ENCODE measurements around the gene STPG1. TPM values are rescaled to one million over a fixed set of nuclear protein-coding genes. Genes with fewer than 3 reads are reported as not detected.

Gene STPG1
- total and polyA plus RNA-seq, 7 donors: 0.89 to 4.2 (median 1.4) TPM

GRCh38 chr1:24325587-24326449 lies 87.8 kb downstream of the STPG1 start:
- Histone ChIP-seq H3K9me3 (no peaks in the 10 kb centered on the region), H3K4me1 (peaks cover 7% of the 10 kb centered on the region), H3K27me3 (ENCODE audit: insufficient read depth in 3 of 3, low read length in 2 of 3) (peaks cover 0 to 21% (median 0%) of the 10 kb centered on the region in 3 donors), H3K4me3 (no peak overlapping the region), H3K27ac (no peak overlapping the region), H3K36me3 (ENCODE audit: insufficient read depth in 1 of 2, low read depth in 1 of 2) (no peaks in the 10 kb centered on the region)
- 64 to 77% (median 71%) methylated on average over 7 of the region's 7 CpGs for WGBS, 3 donors
- DNase-seq (no peak), ATAC-seq (no peak)
- no peak for TF ChIP-seq CTCF (IDR thresholded peaks at IDR 0.05)
- intact Hi-C loops (cut with DNase I): no loop called here

GRCh38 chr1:24324903-24325302 lies 88.7 kb downstream of the STPG1 start:
- no peaks in the 10 kb centered on the region for H3K36me3 ChIP-seq (ENCODE audit: insufficient read depth in 1 of 2, low read depth in 1 of 2)
- DNase-seq (no peak), ATAC-seq (no peak)
- H3K4me3 ChIP-seq: no peak overlapping the region
- no peak overlapping the region for H3K27ac ChIP-seq
- peaks cover 0 to 28% (median 0%) of the 10 kb centered on the region in 3 donors for H3K27me3 ChIP-seq (ENCODE audit: insufficient read depth in 3 of 3, low read length in 2 of 3)
- H3K9me3 ChIP-seq: no peaks in the 10 kb centered on the region
- 71 to 77% (median 73%) methylated on average over 6 of the region's 6 CpGs for WGBS, 3 donors
- intact Hi-C loops (cut with DNase I): loop anchor here in 1 of 2 donors (5.0 kb wide), 1 partner anchor 62 kb away; no protein-coding TSS in a partner anchor
- TF ChIP-seq CTCF (IDR thresholded peaks at IDR 0.05): no peak
- H3K4me1 ChIP-seq: peaks cover 7% of the 10 kb centered on the region

GRCh38 chr1:24323281-24323680 lies 90.3 kb downstream of the STPG1 start:
- 95 to 100% (median 100%) methylated on average over 2 of the region's 2 CpGs for WGBS, 3 donors
- intact Hi-C loops (cut with DNase I): loop anchor here in 1 of 2 donors (5.0 kb wide), 1 partner anchor 64 kb away; no protein-coding TSS in a partner anchor
- Histone ChIP-seq H3K9me3 (no peaks in the 10 kb centered on the region), H3K27me3 (ENCODE audit: insufficient read depth in 3 of 3, low read length in 2 of 3) (peaks cover 0 to 39% (median 1%) of the 10 kb centered on the region in 3 donors), H3K4me1 (peaks cover 7% of the 10 kb centered on the region), H3K27ac (no peak overlapping the region), H3K4me3 (no peak overlapping the region), H3K36me3 (ENCODE audit: insufficient read depth in 1 of 2, low read depth in 1 of 2) (no peaks in the 10 kb centered on the region)
- no peak for ATAC-seq
- no peak for DNase-seq
- TF ChIP-seq CTCF (IDR thresholded peaks at IDR 0.05): no peak

GRCh38 chr1:24322470-24323177 lies 91.0 kb downstream of the STPG1 start:
- no peak for DNase-seq

More at GRCh38 chr1:24322470-24323177, 91.0 kb downstream of the STPG1 start:
- H3K36me3 ChIP-seq (ENCODE audit: insufficient read depth in 1 of 2, low read depth in 1 of 2): no peaks in the 10 kb centered on the region
- TF ChIP-seq CTCF (IDR thresholded peaks at IDR 0.05): no peak
- WGBS, 3 donors: 22 to 35% (median 26%) methylated on average over 33 of the region's 33 CpGs
- peaks cover 7% of the 10 kb centered on the region for H3K4me1 ChIP-seq
- peak in 1 of 4 donors; percentile 65 for ATAC-seq
- no peaks in the 10 kb centered on the region for H3K9me3 ChIP-seq
- peaks cover 1 to 41% (median 3%) of the 10 kb centered on the region in 3 donors for H3K27me3 ChIP-seq (ENCODE audit: insufficient read depth in 3 of 3, low read length in 2 of 3)
- H3K27ac ChIP-seq: peak overlapping the region; percentile 80
- H3K4me3 ChIP-seq: peak overlapping the region; percentile 73
- intact Hi-C loops (cut with DNase I): loop anchor here in 1 of 2 donors (5.0 kb wide), 1 partner anchor 65 kb away; no protein-coding TSS in a partner anchor

Data from psoas muscle (tissue), 8 donors.